Measurements from ENCODE around the gene DFFB. TPM values are rescaled to one million over a fixed set of nuclear protein-coding genes. Genes with fewer than 3 reads are reported as not detected.

The DFFB gene
- total and polyA plus RNA-seq, 2 of the 4 experiments (the other 2 are of a cell fraction): 6.5 to 7.3 TPM

GRCh38 chr1:3905266-3905952 is 48.1 kb downstream of the DFFB start:
- intact Hi-C loops (cut with micrococcal nuclease): no loop called here
- H2AK9ac ChIP-seq (replicated peaks; ENCODE audit: low read depth, low read length, poor library complexity): no peak overlapping the region
- in situ Hi-C loops (cut with MboI; ENCODE audit: low sequenced_read_pairs): loop anchor here (25.0 kb wide), 1 partner anchor 2007 kb away; no protein-coding TSS in a partner anchor
- no peak overlapping the region for H3K4ac ChIP-seq (ENCODE audit: low read depth, low read length)
- H3K23ac ChIP-seq (ENCODE audit: low read depth, low read length): no peak overlapping the region
- dilution Hi-C loops (cut with HindIII; ENCODE audit: low sequenced_read_pairs, unreplicated experiment): no loop called here
- no peaks in the 10 kb centered on the region for H3K36me3 ChIP-seq (ENCODE audit: control insufficient read depth, insufficient read depth, low read length)
- H3K9me3 ChIP-seq (ENCODE audit: control insufficient read depth, insufficient read depth, low read length): no peaks in the 10 kb centered on the region
- WGBS, 2 experiments (ENCODE audit: extremely low coverage in 2 of 2, insufficient read length in 1 of 2): 37% methylated on average over 2 of the region's 19 CpGs; no CpG with 5 or more reads in 1 of the 2 experiments
- H3K27ac ChIP-seq (ENCODE audit: insufficient read depth, low read length): no peak overlapping the region
- H2AK5ac ChIP-seq (ENCODE audit: low read depth, low read length): no peak overlapping the region
- H4K8ac ChIP-seq (ENCODE audit: low read depth in 2 of 2, low read length in 2 of 2): no peak overlapping the region
- DNase-seq (no peak), ATAC-seq (ENCODE audit: low read depth) (no peak)
- no peak overlapping the region for H2BK120ac ChIP-seq (ENCODE audit: low read depth, low read length)
- H3K56ac ChIP-seq (ENCODE audit: extremely low read depth, insufficient read depth, low read length): no peak overlapping the region
- POLR2A ChIA-PET (ENCODE audit: unreplicated experiment): no interaction called here
- H3K4me2 ChIP-seq (ENCODE audit: low read depth, low read length): no peak overlapping the region
- H2BK20ac ChIP-seq (ENCODE audit: low read depth, low read length): no peak overlapping the region
- H4K5ac ChIP-seq (ENCODE audit: low read depth, low read length): no peak overlapping the region
- BruUV-seq (replicated peaks): no TSS peak
- H3K79me1 ChIP-seq (ENCODE audit: low read depth in 1 of 2, low read length in 2 of 2): no peaks in the 10 kb centered on the region
- no peak overlapping the region for H3K18ac ChIP-seq (ENCODE audit: low read depth, low read length)
- H4K20me1 ChIP-seq (ENCODE audit: insufficient read depth, low read length): no peaks in the 10 kb centered on the region
- H3K14ac ChIP-seq (replicated peaks; ENCODE audit: low read depth, low read length): no peak overlapping the region
- no peak overlapping the region for H3K9ac ChIP-seq (ENCODE audit: low read depth, low read length)
- no peaks in the 10 kb centered on the region; the same call in 1 of the 2 replicates for H3K9me1 ChIP-seq (ENCODE audit: insufficient read depth, low read length)
- CTCF ChIA-PET: no interaction called here
- no peaks in the 10 kb centered on the region for H3K4me1 ChIP-seq (ENCODE audit: control insufficient read depth, insufficient read depth, low read length)
- no peak overlapping the region for H2BK5ac ChIP-seq (ENCODE audit: low read depth, low read length, poor library complexity, severe bottlenecking)
- no peaks in the 10 kb centered on the region; the same call in 1 of the 2 replicates for H3K27me3 ChIP-seq (ENCODE audit: control insufficient read depth, insufficient read depth, low read length)
- H4K91ac ChIP-seq (ENCODE audit: insufficient read depth, low read depth, low read length): no peak overlapping the region
- H2AFZ ChIP-seq (replicated peaks; ENCODE audit: low read length, poor library complexity): no peak overlapping the region
- no peak overlapping the region for H3K4me3 ChIP-seq (ENCODE audit: insufficient read depth, low read depth, low read length)
- TF ChIP-seq CTCF (conservative IDR thresholded peaks at IDR 0.05; ENCODE audit: low read depth, low read length) (no peak), SMC3 (IDR thresholded peaks at IDR 0.05; ENCODE audit: low read depth, low read length) (no peak), BHLHE40 (IDR thresholded peaks at IDR 0.05; ENCODE audit: low read depth, low read length) (no peak), USF2 (IDR thresholded peaks at IDR 0.05; ENCODE audit: low read depth, low read length) (no peak)
- no peak overlapping the region for H2BK15ac ChIP-seq (ENCODE audit: low read depth, low read length)
